ENCODE data around the gene MAPK7.

GRCh38 chr17:19334331-19334730 lies 44.0 kb upstream of the MAPK7 start:
- TF ChIP-seq USF1 (CRISPR knock-in tag; IDR thresholded peaks at IDR 0.05) (no peak), ELF1 (tag; IDR thresholded peaks at IDR 0.05) (no peak), ZBTB17 (CRISPR knock-in tag; IDR thresholded peaks at IDR 0.05) (no peak), TEAD4 (IDR thresholded peaks at IDR 0.05; ENCODE audit: low read length) (no peak), TEAD4 (CRISPR knock-in tag; IDR thresholded peaks at IDR 0.05; ENCODE audit: borderline replicate concordance) (no peak), FIP1L1 (IDR thresholded peaks at IDR 0.05; ENCODE audit: low read depth, low read length, poor library complexity, severe bottlenecking) (no peak), PTBP1 (IDR thresholded peaks at IDR 0.05; ENCODE audit: low read depth, low read length) (no peak), TARDBP (IDR thresholded peaks at IDR 0.05) (no peak)
- TF ChIP-seq, protein P1, sequence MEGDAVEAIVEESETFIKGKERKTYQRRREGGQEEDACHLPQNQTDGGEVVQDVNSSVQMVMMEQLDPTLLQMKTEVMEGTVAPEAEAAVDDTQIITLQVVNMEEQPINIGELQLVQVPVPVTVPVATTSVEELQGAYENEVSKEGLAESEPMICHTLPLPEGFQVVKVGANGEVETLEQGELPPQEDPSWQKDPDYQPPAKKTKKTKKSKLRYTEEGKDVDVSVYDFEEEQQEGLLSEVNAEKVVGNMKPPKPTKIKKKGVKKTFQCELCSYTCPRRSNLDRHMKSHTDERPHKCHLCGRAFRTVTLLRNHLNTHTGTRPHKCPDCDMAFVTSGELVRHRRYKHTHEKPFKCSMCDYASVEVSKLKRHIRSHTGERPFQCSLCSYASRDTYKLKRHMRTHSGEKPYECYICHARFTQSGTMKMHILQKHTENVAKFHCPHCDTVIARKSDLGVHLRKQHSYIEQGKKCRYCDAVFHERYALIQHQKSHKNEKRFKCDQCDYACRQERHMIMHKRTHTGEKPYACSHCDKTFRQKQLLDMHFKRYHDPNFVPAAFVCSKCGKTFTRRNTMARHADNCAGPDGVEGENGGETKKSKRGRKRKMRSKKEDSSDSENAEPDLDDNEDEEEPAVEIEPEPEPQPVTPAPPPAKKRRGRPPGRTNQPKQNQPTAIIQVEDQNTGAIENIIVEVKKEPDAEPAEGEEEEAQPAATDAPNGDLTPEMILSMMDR (IDR thresholded peaks at IDR 0.05 in 2 of 3, conservative IDR thresholded peaks at IDR 0.05 in 1 of 3; ENCODE audit: insufficient read depth in 2 of 3, low read depth in 1 of 3, low read length in 3 of 3), result no peak
- TF ChIP-seq, protein P2, sequence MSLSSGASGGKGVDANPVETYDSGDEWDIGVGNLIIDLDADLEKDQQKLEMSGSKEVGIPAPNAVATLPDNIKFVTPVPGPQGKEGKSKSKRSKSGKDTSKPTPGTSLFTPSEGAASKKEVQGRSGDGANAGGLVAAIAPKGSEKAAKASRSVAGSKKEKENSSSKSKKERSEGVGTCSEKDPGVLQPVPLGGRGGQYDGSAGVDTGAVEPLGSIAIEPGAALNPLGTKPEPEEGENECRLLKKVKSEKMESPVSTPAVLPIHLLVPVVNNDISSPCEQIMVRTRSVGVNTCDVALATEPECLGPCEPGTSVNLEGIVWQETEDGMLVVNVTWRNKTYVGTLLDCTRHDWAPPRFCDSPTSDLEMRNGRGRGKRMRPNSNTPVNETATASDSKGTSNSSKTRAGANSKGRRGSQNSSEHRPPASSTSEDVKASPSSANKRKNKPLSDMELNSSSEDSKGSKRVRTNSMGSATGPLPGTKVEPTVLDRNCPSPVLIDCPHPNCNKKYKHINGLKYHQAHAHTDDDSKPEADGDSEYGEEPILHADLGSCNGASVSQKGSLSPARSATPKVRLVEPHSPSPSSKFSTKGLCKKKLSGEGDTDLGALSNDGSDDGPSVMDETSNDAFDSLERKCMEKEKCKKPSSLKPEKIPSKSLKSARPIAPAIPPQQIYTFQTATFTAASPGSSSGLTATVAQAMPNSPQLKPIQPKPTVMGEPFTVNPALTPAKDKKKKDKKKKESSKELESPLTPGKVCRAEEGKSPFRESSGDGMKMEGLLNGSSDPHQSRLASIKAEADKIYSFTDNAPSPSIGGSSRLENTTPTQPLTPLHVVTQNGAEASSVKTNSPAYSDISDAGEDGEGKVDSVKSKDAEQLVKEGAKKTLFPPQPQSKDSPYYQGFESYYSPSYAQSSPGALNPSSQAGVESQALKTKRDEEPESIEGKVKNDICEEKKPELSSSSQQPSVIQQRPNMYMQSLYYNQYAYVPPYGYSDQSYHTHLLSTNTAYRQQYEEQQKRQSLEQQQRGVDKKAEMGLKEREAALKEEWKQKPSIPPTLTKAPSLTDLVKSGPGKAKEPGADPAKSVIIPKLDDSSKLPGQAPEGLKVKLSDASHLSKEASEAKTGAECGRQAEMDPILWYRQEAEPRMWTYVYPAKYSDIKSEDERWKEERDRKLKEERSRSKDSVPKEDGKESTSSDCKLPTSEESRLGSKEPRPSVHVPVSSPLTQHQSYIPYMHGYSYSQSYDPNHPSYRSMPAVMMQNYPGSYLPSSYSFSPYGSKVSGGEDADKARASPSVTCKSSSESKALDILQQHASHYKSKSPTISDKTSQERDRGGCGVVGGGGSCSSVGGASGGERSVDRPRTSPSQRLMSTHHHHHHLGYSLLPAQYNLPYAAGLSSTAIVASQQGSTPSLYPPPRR (CRISPR knock-in tag; IDR thresholded peaks at IDR 0.05; ENCODE audit: borderline replicate concordance), result no peak

All from K562 (cell line).